ENCODE results near the gene ISLR.
"Not testable (repeated sequence)": the region's sequence is repeated elsewhere in the genome, so short reads cannot be mapped to it uniquely, and the experiment has no call there.

The ISLR gene

GRCh38 chr15:74136814-74137536, 36.5 kb upstream of the ISLR start:
- in situ Hi-C loops (cut with HindIII; ENCODE audit: low sequenced_read_pairs): no loop called here

- in situ Hi-C loops (cut with HindIII; ENCODE audit: low sequenced_read_pairs): no loop called here
Measured at GRCh38 chr15:74137537-74137894, 36.0 kb upstream of the ISLR start.

GRCh38 chr15:74138642-74139041, 34.9 kb upstream of the ISLR start:
- in situ Hi-C loops (cut with HindIII; ENCODE audit: low sequenced_read_pairs): no loop called here

- in situ Hi-C loops (cut with HindIII; ENCODE audit: low sequenced_read_pairs): no loop called here
Measured at GRCh38 chr15:74141591-74141990, 31.9 kb upstream of the ISLR start.

- in situ Hi-C loops (cut with HindIII; ENCODE audit: low sequenced_read_pairs): no loop called here
Measured at GRCh38 chr15:74144153-74144775, 29.2 kb upstream of the ISLR start.

GRCh38 chr15:74146277-74146800, 27.2 kb upstream of the ISLR start:
- in situ Hi-C loops (cut with HindIII; ENCODE audit: low sequenced_read_pairs): no loop called here

- in situ Hi-C loops (cut with HindIII; ENCODE audit: low sequenced_read_pairs): no loop called here
Measured at GRCh38 chr15:74147051-74147450, 26.5 kb upstream of the ISLR start.

GRCh38 chr15:74155766-74156417, 17.6 kb upstream of the ISLR start:
- in situ Hi-C loops (cut with HindIII; ENCODE audit: low sequenced_read_pairs): no loop called here

- in situ Hi-C loops (cut with HindIII; ENCODE audit: low sequenced_read_pairs): no loop called here
Measured at GRCh38 chr15:74156678-74157411, 16.7 kb upstream of the ISLR start.

GRCh38 chr15:74157868-74158827, 15.4 kb upstream of the ISLR start:
- in situ Hi-C loops (cut with HindIII; ENCODE audit: low sequenced_read_pairs): no loop called here

GRCh38 chr15:74158855-74159650, 14.5 kb upstream of the ISLR start:
- in situ Hi-C loops (cut with HindIII; ENCODE audit: low sequenced_read_pairs): no loop called here

GRCh38 chr15:74159773-74160172, 13.7 kb upstream of the ISLR start:
- in situ Hi-C loops (cut with HindIII; ENCODE audit: low sequenced_read_pairs): no loop called here

- in situ Hi-C loops (cut with HindIII; ENCODE audit: low sequenced_read_pairs): not testable (repeated sequence)
Measured at GRCh38 chr15:74160390-74160789, 13.1 kb upstream of the ISLR start.

- in situ Hi-C loops (cut with HindIII; ENCODE audit: low sequenced_read_pairs): not testable (repeated sequence)
Measured at GRCh38 chr15:74162195-74162536, 11.3 kb upstream of the ISLR start.

- in situ Hi-C loops (cut with HindIII; ENCODE audit: low sequenced_read_pairs): no loop called here
Measured at GRCh38 chr15:74165461-74165860, 8.0 kb upstream of the ISLR start.

- in situ Hi-C loops (cut with HindIII; ENCODE audit: low sequenced_read_pairs): no loop called here
Measured at GRCh38 chr15:74167891-74168331, 5.6 kb upstream of the ISLR start.

- in situ Hi-C loops (cut with HindIII; ENCODE audit: low sequenced_read_pairs): no loop called here
Measured at GRCh38 chr15:74168711-74169126, 4.8 kb upstream of the ISLR start.

- in situ Hi-C loops (cut with HindIII; ENCODE audit: low sequenced_read_pairs): no loop called here
Measured at GRCh38 chr15:74170071-74170844, 3.3 kb upstream of the ISLR start.
